GM03348 (cell line): ENCODE data around the gene KRT86.

Source experiments
- DNase-seq: peaks from one replicate; pipeline ENCODE4 v3.0.0; 2012; ENCODE audit warnings: low spot score

Gene KRT86

DNA sequence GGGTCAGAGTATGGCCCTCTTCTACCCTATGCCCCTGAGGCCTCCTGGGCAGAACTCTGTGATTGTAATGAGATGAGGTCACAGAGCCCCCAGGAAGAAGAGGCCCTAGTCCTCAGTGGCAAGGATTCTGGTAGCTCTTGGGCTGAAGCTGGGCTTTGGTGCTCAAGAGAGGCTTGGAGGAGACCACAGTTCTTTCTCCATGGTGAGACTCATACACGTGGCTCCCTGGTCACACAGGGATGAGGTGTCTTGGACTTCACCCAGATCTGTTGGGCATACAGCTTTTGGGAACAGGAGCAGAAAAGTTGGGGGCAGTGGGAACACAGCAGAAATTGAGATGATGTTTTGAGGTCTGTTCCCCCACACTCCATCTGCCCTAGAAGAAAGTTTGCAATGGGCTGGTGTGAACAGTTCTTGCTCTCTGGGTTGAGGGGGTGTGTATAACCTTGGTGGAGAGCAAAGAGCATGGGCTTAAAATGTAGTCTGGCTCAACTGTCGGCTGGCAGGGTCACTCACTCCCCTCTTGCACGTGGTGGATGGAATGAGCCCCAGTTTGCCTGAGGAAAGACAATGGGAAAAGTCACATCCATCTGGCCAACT is at the start of gene KRT86:
KRT86 (plus strand) TSS at position 125 of the 600 bp plus-strand sequence. CDS start 27,272 bp downstream, outside the sequence.
- no peak for DNase-seq

DNA sequence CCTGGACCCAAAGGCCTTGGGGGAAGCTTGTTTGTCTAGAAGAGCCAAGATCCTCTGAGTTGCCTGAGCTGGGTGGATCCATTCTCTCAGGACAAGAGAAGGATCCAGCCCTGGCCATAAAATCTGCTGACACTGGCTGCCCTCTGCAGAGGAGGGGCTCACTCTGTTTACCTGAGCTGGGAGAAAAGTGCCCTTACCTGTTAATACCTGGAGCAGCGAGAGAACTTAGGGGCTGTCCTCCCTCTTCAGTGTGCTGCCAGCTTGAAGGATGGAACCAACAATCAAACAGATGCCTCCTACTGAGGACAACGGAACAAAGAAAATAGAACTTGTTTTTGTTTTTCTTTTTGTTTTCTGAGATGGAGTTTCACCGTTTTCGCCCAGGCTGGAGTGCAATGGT is 48.7 kb upstream of the KRT86 start:
- no peak for DNase-seq

DNA sequence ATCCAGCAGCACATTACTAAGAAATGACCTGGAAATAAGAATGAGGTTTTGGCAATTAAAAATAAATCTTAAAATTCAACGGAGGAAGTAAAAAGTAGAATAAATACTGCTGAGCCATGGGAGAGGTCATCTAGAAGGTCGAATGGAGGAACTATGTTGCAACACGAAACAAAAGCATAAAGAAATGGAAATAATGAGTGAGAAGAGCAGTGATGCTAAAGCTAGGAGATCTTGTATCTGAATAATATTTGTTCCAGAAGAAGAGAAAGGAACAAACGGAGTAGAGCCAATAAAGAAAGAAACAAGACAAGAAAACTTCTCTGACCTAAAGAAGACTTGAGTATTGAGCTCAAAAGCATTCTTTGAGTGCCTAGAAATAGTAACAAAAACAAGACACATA is 48.0 kb upstream of the KRT86 start:
- no peak for DNase-seq

DNA sequence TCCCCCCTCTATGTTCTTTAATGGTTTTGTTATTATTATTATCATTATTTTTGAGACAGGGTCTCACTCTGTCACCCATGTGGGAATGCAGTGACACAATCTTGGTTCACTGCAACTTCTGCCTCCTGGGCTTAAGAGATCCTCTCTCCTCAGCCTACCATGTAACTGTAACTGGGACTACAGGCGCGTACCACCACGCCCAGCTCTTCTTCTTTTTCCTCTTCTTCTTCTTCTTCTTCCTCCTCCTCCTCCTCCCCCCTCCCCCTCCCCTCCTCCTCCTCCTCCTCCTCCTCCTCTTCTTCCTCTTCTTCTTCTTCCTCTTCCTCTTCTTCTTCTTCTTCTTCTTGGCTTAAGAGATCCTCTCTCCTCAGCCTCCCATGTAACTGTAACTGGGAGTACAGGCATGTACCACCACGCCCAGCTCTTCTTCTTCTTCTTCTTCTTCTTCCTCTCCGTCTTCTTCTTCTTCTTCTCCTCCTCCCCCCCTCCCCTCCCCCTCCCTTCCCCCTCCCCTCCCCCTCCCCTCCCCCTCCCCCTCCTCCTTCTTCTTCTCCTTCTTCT is 46.8 kb upstream of the KRT86 start:
- no peak for DNase-seq

DNA sequence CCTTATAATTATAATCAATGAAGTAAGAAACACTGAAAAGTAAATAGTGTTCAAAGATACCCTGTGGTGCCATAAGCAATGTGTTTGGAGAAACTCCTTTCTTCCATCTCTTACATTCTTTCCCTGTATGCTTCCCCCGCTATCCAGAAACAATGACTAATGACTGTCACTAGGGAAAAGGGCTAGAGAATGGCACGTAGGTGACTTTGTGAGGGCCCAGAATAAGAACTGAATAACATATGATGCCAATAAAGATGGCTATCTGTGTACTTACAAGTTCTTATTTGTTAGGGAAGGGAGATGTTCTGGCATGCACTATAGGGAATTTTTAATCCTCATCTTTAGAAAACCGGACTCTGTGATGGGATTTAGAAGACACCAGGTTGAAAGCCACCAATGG is 46.1 kb upstream of the KRT86 start:
- no peak for DNase-seq

DNA sequence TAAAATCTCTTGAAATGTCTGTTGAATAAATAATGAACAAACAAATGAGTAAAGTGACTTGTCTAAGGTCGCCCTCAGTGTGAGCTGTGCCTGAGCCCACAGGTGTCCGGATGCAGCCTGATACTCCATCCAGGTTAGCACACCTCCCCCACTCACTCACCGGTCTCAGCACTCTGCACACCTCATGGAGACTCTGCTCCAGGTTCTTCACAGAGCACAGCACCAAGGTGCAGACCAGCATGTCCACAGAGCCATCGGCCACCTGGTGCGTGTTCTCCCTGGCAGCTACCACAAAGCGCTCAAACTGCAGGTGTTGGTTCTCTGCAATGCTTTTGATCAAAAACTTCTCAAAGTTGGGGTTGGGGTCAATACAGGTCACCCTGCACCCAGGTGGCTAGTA is 45.5 kb upstream of the KRT86 start:
- no peak for DNase-seq

DNA sequence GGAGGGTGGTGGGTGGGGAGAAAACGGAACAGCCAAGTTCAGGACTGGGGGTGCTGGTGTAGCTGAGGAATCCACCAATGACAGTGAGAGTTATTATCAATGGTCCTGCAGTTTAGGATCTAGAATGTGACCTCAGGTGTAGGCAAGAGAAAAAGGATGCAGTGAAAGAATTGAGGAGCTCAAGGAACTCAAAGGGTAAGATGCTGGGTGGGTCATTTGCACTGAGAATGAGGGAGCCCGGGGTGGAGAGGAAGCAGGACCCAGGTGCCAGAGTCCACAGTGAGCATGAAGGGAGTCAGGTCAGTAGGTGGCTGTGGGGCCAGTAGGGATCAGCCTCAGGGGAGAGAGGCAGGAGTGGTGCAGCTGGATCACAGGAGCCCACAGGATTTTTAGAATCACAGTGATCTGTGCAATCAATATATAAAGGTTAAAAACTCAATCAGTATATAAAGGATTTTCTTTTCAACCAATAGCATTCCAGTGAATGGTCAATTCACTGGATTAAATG is 44.6 kb upstream of the KRT86 start:
- DNase-seq: no peak

DNA sequence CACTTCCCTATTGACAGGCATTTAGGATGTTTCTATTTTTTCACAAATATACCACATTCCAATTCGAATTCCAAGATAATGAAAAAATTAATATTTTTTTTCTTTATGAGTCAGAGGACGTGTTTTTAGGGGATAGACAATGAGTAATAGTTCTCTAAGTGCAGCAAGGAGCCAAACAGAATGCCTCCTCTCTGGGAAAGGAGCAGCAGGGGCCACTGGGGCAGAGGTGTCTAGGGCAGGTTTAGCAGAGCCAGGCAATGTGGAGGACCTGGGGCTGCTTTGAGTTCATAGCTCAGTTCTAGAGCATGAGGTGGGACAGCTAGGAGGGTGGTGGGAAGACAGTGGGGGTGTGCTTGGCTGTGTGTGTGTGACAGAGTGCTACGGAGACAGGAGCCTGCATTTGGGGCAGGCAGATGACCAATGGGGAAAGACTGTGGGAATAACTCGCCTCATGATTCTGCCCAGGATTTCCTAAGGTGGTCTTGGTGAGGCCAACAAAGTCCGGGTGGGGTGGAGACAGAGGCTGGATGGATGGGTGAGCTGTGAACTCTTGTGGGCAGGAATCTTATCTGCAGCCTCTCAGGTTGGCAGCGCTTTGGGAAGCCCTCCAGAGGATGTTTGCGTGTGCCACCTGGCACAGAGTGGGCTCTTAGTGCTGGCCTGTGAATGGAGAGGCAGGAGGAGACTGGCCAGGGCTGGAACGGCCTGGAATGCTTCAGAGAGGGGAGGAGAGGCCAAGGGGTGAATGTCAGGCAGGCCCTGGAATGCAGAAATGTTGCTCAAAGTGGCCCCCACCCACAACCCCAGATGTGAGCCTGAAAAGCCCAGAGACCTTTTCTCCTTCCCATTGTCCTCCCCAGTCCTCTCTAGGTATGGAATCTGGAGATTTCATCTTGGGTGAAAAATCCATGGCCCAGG is 43.8 kb upstream of the KRT86 start:
- DNase-seq: peak; percentile 90

DNA sequence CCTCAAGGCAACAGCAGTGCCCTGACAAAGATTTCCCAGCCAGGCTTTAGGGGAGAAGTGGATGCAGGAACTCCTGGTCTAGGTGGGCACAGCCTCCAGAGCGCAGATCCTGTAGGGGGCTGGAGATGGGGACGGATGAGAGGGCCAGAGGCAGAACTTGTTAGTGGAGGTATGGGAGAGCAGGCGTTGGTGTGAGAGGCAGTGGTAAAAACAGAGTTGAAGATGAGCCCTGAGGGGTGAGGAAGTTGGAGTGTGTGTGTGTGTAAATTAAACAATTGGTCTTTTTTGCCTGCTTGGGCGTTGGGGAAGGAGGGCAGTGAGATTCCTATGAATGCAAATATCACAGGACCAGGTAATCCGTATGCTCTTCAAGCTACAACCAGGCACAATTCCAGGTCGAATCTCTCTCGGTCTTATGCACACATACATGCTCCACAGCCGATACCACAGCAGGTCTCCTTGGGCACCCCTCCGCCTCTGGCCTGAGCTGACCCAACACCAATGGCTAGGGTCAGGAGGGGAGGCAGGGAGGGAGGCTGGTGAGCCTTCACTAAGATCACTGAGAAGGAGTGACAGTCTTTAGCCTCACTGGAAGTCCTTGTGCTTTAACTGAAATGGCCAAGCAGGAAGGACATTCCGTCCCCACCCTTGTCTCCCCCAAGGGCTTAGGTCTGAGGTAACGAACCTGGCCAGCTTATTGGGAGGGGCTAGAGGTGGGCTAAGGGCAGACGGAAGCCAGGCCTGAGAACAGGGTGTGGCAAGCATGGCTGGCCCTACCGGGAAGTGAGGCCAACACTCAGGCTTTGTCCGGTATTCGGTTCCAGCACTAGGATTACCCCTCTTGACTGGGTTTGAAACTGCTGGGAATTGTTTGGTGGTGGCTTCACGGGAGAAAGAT is 42.9 kb upstream of the KRT86 start:
- no peak for DNase-seq

DNA sequence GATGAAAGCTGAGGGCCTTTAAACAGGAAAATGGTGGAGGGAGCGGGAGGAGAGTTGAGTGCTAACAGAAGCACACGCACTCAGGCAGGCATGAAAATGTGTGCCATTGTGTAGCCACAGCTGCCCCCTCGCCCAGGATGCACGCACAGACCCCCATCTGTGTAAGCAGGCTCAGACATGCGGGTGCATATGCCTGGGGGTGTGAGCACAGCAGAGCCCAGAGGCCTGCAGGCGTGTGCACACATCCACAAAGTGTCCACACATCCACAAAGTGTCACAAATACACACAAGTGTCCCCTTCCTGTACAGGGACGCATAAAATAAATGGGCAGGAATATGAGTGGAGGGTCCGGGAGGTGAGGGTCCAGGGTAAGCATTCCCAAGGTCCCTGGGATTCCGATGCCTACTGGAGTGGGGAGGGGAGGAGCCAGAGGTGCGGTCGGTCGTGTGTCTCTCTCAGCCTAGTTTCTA is 42.2 kb upstream of the KRT86 start:
- no peak for DNase-seq

DNA sequence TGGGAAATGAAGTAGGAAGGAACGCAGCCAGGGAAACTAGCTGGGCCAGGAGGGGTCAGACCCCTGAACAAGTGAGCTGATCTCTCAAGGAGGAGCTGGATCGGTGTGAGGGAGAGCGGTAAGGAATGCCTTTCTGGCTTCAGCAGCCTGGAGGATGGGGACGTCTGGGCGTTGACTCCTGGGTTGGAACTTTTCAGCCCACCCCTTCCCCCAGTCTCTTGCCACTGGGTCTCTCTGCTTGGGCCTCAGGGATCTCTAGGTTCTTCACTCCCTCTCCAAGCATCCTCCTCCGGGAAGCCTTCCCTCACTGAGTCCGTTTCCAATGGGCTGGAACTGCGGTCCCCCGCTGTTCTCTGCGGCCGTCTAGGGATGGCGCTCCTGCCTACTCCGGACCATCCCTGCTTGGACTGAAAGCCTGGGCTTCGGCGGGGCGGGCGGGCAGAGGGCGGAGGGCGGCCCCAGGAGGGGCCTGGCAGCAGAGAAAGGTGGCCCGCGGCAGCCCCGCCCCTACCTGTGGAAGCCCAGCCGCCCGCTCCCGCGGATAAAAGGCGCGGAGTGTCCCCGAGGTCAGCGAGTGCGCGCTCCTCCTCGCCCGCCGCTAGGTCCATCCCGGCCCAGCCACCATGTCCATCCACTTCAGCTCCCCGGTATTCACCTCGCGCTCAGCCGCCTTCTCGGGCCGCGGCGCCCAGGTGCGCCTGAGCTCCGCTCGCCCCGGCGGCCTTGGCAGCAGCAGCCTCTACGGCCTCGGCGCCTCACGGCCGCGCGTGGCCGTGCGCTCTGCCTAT is 41.6 kb upstream of the KRT86 start, which contains the start of gene KRT7:
KRT7 (plus strand) TSS at position 570 of the 788 bp plus-strand sequence; CDS start at position 624, 54 bp downstream.
- DNase-seq: peak; percentile 28

DNA sequence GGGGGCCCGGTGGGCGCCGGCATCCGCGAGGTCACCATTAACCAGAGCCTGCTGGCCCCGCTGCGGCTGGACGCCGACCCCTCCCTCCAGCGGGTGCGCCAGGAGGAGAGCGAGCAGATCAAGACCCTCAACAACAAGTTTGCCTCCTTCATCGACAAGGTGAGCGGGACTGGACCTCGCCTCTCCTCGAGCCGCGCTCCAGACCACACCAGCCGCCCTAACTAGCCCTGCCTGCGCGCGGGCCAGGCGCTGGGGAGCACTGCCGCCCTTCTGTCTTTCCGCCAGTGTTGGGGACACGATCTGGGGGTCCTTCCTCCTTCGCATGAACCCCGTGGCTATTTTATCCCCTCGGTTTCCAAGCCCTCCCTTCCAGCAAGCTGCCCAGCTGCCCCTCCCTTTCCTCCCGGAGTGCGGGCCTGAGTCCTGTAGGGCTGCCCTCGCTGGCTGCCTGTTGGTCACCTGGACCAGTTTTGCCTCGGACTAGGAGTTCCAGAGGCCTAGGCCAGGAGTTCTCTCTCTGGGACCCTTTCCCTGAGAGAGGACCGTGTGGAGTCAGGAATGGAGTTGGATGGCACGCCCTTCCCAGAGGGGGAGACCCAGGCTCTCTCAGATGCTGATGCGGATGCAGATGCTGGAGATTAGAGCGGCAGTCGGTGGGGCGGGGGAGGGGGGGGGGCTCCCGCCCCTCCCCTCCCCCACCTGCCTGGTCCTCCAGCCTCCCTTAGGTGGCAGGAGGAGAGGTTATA is 40.8 kb upstream of the KRT86 start:
- no peak for DNase-seq

DNA sequence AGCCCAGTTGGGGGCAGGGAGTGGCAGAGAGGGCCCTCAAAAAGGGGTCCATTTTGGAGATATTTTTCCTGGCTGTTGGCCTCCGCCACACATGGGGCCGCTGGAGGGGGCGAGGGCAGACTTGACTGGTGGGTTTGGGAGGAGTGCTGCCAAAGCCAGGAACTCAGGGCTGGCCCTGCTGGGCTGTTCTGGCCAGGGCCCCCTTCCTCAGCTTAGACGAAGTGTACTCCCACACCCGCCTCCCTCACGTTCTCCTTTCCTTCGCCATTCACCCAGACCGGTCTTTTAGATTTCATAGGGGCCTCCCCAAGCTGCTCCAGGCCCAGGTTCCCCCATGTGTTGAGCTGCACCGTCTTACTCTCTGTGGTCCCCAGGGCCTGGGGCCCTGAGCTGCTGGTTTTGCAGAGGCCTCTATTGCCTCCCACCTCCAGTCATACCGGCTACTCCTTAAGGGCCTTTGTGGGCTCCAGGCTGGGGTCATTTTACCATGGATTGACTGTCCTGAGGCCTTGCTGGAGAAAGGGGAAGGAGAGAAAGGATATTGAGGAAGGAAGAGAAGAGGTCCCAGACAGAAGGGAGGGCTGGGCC is 40.1 kb upstream of the KRT86 start:
- DNase-seq: no peak

DNA sequence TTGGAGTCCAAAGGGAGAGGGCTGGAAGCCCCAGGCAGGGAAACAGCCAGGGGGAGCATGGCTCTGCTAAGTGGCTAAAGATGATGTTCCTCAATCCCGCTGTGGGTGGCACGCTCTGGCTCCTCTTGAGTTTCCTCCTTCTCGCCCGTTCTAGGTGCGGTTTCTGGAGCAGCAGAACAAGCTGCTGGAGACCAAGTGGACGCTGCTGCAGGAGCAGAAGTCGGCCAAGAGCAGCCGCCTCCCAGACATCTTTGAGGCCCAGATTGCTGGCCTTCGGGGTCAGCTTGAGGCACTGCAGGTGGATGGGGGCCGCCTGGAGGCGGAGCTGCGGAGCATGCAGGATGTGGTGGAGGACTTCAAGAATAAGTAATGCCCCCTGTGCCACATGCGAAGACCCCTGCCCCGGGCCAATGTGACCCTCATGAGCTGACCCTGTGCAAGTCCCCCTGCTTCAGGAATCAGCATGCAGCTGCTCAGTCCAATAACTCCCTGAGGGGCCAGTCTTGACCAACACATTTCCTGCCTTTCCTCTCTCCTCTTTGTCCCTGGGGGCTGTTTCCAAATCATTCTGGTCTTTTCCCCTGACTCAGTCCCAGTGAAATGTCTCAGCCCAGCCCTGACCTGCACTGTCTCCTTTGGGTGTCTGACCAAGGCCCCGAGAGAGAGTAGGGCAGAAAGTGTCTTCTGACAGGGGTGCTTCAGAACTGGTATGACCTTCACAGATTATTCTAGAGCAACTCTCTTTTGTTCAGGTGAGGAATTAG is 39.3 kb upstream of the KRT86 start:
- peak; percentile 61 for DNase-seq

DNA sequence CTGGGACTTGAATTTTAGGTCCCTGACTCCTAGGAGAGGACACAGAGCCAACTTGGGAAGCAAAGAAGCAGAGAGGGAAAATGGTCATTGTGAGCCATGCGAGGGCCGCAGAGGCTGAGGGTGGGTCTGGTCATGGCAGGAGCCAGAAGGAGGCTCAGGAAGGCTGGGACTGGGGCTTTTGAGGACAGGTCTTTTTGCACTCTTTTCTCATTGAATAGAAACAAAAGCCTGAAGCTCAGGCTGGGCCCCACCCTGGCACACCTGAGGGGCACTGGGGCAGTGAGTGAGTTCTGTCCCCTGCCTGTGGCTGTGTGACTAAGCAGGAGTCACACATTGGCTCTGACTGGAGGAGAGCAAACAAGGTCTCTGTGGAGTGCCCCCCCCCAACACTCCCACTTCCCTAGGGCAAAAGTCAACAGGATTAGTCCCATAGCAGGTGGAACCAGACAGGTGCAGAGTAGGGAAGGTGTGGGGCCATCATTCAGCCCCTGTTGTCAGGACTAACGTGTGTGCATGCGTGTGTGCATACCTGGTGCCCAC is 38.6 kb upstream of the KRT86 start:
- DNase-seq: no peak

DNA sequence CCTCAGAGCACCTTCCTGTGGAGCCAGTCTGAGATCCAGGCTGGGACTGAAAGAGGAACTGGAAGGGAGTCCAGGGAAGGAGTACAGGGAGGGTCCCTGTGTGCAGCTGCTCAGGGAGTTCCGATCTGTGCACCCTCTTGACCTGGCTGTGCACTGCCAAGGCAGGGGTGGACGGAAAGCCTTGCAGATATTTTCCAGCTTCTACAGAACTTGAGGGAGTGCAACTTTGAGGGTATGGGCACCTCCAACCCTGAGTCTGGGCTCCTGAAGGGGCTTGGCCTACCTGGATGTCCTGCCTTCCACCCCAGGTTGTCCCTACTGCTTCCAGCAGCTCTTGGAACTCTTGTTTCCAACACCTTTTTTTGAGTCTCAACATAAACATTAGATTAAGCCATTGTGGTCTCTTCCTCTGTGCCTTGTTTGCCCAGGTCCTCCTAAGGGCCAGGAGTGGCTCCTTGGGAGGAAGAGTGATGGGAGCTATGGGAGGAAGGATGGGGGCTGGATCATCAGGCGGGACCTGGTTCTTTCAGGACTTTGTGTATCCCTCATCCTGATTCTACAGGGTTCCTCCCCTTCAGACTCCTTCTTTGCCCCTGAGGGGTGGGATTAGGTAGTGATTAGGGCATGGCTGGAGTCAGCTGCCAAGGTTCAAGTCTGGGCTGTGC is 37.9 kb upstream of the KRT86 start:
- no peak for DNase-seq

DNA sequence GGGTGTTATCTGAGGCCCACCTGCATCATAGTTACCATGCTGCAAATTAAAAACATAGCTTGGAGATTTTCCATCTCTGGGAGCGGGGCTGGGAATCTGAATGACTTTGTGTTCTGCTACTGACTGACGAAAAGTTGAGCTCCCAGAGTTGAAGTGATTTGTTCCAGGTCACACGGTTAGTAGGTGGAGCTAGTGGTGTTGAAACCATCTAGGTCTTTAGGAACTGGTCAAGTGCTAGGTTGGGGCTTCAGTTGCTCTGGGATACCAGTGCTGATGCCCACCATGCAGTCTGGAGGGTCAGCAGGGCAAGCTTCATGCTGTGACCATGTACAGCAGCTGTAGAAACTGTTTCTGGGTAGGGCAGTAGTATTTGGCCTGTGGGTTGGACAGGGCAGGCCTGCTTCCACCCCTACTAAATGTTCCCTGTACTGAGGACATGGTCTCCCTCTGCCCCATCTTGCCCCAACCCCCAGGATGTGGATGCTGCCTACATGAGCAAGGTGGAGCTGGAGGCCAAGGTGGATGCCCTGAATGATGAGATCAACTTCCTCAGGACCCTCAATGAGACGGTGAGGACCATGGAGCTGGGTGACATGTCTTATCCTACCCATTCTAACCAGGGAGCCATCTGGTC is 36.1 kb upstream of the KRT86 start:
- no peak for DNase-seq
